Smooth muscle cell (in vitro differentiated cells): ENCODE results near the gene PROX2. TPM values are rescaled to one million over a fixed set of nuclear protein-coding genes. Genes with fewer than 3 reads are reported as not detected.

Experiments used
- DNase-seq: peaks from one replicate; lab custom pipeline; 2025; ENCODE audit not compliant: unreplicated experiment; lab: John Stamatoyannopoulos, UW
- H2AFZ ChIP-seq: fragments of 200-600 bp; sonication (generic); 2 replicates; pipeline ENCODE4 v1.6.0; 2016; ENCODE audit warnings: antibody characterized with exemption, low read depth, mild to moderate bottlenecking
- H3F3A ChIP-seq: fragments of 200-600 bp; sonication (generic); 2 replicates; pipeline ENCODE4 v1.6.0; 2017; ENCODE audit warnings: antibody characterized with exemption, low read depth
- H3K27ac ChIP-seq: fragments of 200-600 bp; sonication (generic); 2 replicates; pipeline ENCODE4 v1.5.1; 2016; ENCODE audit warnings: low read depth, mild to moderate bottlenecking
- H3K27me3 ChIP-seq: fragments of 200-600 bp; sonication (generic); 2 replicates; pipeline ENCODE4 v1.6.1; 2016; ENCODE audit warnings: low read depth, mild to moderate bottlenecking
- H3K36me3 ChIP-seq: fragments of 200-600 bp; sonication (generic); 2 replicates; pipeline ENCODE4 v1.5.1; 2016; ENCODE audit warnings: low read depth
- H3K4me1 ChIP-seq: fragments of 200-600 bp; sonication (generic); 2 replicates; pipeline ENCODE4 v1.5.1; 2016; ENCODE audit warnings: low read depth
- H3K4me2 ChIP-seq: fragments of 200-600 bp; sonication (generic); 2 replicates; pipeline ENCODE4 v1.6.0; 2016; ENCODE audit warnings: mild to moderate bottlenecking
- H3K4me3 ChIP-seq: fragments of 200-600 bp; sonication (generic); 2 replicates; pipeline ENCODE4 v1.5.1; 2016; ENCODE audit warnings: mild to moderate bottlenecking
- H3K79me2 ChIP-seq: fragments of 200-600 bp; sonication (generic); 2 replicates; pipeline ENCODE4 v1.6.0; 2016; ENCODE audit warnings: low read depth, mild to moderate bottlenecking
- H3K9ac ChIP-seq: fragments of 200-600 bp; sonication (generic); 2 replicates; pipeline ENCODE4 v1.6.0; 2016; ENCODE audit warnings: low read depth
- H3K9me3 ChIP-seq: fragments of 200-600 bp; sonication (generic); replicated peaks from 2 replicates; pipeline ENCODE4 v1.5.1; 2016; ENCODE audit warnings: low read depth
- H4K20me1 ChIP-seq: fragments of 200-600 bp; sonication (generic); 2 replicates; pipeline ENCODE4 v1.6.0; 2016; ENCODE audit warnings: low read depth
- WGBS: methylation state at CpG from one replicate; pipeline ENCODE4 v1.1.7; 2016; ENCODE audit warnings: low lambda C conversion rate; 5-methylcytosine and 5-hydroxymethylcytosine counted together
- polyA plus RNA-seq: library from polyadenylated mRNA; unstranded; fragments of >200 nt; fragmentation: Nextera tagmentation; extraction: Ambion mirVana; gene quantifications from 2 replicates; pipeline ENCODE4 v1.2.1, GENCODE V29; 2016
- total RNA-seq: library from RNA; depleted of rRNA; stranded (reverse); fragments of >200 nt; gene quantifications from 2 replicates; pipeline ENCODE4 v1.2.3, GENCODE V29; 2014
- TF ChIP-seq, protein P1 (sequence below): fragments of 200-600 bp; sonication (generic); IDR thresholded peaks from 2 replicates; pipeline ENCODE4 v1.5.1; 2017; ENCODE audit warnings: borderline replicate concordance, mild to moderate bottlenecking, antibody characterized with exemption; ENCODE audit not compliant: insufficient read depth, poor library complexity, severe bottlenecking

PROX2 gene
- total and polyA plus RNA-seq, 2 experiments from 2014 or later: 0.08 TPM; not detected in 1

DNA sequence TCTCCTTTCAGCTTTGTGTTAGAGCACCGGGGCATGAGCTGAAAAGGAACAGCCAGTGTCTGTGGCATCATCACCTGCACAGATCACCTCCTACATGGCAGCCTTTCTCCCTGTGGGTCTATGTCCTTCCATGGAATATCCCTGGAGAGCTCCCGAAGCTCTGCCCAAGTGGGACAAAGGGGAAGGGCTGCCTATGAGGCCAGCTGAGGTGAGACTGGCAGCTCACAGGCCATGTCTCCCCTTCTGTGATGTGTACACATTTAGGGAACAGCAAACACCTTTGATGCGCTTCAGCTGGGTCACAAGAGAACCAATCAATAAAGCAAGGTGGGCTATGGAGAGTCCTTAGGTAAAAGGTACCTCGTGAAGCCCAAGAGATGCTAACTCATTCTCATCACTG lies 4.1 kb downstream of the PROX2 start:
- DNase-seq: no peak
- 93% methylated on average over 4 of the region's 4 CpGs for WGBS

DNA sequence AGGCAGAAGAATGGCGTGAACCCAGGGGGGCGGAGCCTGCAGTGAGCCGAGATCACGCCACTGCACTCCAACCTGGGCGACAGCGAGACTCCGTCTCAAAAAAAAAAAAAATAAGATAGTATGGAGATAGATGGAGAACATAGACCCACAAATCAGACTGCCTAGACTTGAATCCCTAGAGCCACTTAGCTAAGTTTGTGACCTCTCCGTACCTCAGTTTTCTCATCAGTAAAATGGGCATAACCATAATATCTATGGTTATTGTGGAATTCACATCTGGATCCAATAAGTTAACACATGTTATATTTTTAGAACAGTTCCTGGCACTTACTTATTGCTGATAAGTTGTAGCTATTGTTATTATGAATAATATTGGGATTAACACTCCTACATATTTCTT lies 7.2 kb downstream of the PROX2 start:
- no peaks in the 10 kb centered on the region for H3K9me3 ChIP-seq
- H3K27me3 ChIP-seq: no peaks in the 10 kb centered on the region
- no peak overlapping the region for H3K4me3 ChIP-seq
- no peaks in the 10 kb centered on the region for H3F3A ChIP-seq
- H3K36me3 ChIP-seq: no peaks in the 10 kb centered on the region
- H3K9ac ChIP-seq: no peak overlapping the region
- TF ChIP-seq, protein P1, sequence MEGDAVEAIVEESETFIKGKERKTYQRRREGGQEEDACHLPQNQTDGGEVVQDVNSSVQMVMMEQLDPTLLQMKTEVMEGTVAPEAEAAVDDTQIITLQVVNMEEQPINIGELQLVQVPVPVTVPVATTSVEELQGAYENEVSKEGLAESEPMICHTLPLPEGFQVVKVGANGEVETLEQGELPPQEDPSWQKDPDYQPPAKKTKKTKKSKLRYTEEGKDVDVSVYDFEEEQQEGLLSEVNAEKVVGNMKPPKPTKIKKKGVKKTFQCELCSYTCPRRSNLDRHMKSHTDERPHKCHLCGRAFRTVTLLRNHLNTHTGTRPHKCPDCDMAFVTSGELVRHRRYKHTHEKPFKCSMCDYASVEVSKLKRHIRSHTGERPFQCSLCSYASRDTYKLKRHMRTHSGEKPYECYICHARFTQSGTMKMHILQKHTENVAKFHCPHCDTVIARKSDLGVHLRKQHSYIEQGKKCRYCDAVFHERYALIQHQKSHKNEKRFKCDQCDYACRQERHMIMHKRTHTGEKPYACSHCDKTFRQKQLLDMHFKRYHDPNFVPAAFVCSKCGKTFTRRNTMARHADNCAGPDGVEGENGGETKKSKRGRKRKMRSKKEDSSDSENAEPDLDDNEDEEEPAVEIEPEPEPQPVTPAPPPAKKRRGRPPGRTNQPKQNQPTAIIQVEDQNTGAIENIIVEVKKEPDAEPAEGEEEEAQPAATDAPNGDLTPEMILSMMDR: no peak
- WGBS: 91% methylated on average over 8 of the region's 8 CpGs
- DNase-seq: no peak
- H3K4me1 ChIP-seq: no peaks in the 10 kb centered on the region
- H3K4me2 ChIP-seq: no peak overlapping the region
- no peak overlapping the region for H3K27ac ChIP-seq
- H2AFZ ChIP-seq: no peak overlapping the region
- H4K20me1 ChIP-seq: no peaks in the 10 kb centered on the region
- no peaks in the 10 kb centered on the region for H3K79me2 ChIP-seq

More for the DNA sequence above, 4.1 kb downstream of the PROX2 start:
- Histone ChIP-seq H3K9me3 (no peaks in the 10 kb centered on the region), H3K79me2 (no peaks in the 10 kb centered on the region), H2AFZ (no peak overlapping the region), H4K20me1 (no peaks in the 10 kb centered on the region), H3K4me2 (no peak overlapping the region), H3K27me3 (no peaks in the 10 kb centered on the region), H3F3A (no peaks in the 10 kb centered on the region), H3K4me3 (no peak overlapping the region), H3K27ac (no peak overlapping the region), H3K9ac (no peak overlapping the region), H3K36me3 (no peaks in the 10 kb centered on the region), H3K4me1 (no peaks in the 10 kb centered on the region)
- TF ChIP-seq, protein P1: no peak

DNA sequence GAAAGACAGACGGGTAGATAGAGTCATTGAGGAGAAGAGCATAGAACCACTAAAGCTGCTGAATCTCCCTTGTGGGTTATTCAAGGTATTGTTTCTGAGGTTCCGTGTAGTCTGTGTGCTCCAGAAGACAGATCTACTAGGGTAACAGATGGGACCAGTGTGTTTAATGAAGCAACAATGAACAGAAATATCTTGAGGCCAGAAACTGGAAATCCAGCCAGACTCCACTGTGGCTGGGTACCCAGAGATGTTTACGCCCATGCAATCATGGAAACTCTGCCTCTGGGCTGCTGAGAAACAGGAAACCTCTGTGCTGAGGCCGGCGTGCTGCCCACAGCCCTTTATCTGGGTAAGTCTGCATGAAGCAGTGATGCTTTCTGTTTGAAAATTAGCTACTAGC lies 8.3 kb downstream of the PROX2 start:
- no peaks in the 10 kb centered on the region for H3K27me3 ChIP-seq
- H3K36me3 ChIP-seq: no peaks in the 10 kb centered on the region
- no peak overlapping the region for H3K4me2 ChIP-seq
- H2AFZ ChIP-seq: no peak overlapping the region
- H3K9ac ChIP-seq: no peak overlapping the region
- no peaks in the 10 kb centered on the region for H3F3A ChIP-seq
- no peaks in the 10 kb centered on the region for H3K9me3 ChIP-seq
- 48% methylated on average over 5 of the region's 5 CpGs for WGBS
- no peak for DNase-seq
- TF ChIP-seq, protein P1: no peak
- H3K27ac ChIP-seq: no peak overlapping the region
- H4K20me1 ChIP-seq: no peaks in the 10 kb centered on the region
- no peaks in the 10 kb centered on the region for H3K79me2 ChIP-seq
- H3K4me1 ChIP-seq: no peaks in the 10 kb centered on the region
- H3K4me3 ChIP-seq: no peak overlapping the region

DNA sequence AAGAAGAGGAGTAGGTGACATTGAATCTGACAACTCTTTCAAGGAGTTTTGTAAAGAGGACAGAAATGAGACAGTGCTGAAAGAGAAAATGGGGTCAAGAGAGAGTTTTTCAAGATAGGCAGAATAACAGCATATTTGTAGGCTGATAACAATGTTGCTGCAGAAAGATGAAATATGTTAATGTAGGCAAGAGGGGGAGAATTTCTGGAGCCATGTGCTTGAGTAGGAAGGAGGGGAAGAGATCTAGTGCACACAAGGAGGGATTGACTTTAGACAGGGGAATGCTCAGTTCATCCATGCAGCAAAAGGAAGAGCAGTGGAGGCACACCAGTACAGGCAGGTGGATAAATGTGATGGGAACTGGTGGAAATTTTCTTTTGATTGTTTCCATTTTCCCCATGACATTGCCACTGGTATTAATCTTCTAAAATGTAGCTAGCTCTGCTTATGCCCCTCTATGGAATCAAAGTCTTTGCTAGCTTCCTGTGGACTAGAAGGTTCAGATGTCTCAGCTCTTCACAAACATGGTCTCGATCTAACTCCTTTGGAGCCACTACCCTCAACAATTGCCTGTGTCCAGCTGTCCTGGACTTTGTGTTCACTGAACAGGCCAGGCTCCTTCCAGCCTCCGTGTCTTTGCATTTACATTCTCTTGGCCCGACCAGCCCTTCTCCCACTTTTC lies 9.1 kb downstream of the PROX2 start:
- H3K4me2 ChIP-seq: no peak overlapping the region
- H3K9ac ChIP-seq: no peak overlapping the region
- H3K4me3 ChIP-seq: no peak overlapping the region
- WGBS: 90% methylated on average over 3 of the region's 3 CpGs
- no peaks in the 10 kb centered on the region for H3K36me3 ChIP-seq
- TF ChIP-seq, protein P1: no peak
- no peak overlapping the region for H3K27ac ChIP-seq
- H3K9me3 ChIP-seq: no peaks in the 10 kb centered on the region
- no peaks in the 10 kb centered on the region for H3K79me2 ChIP-seq
- H3K27me3 ChIP-seq: no peaks in the 10 kb centered on the region
- H2AFZ ChIP-seq: no peak overlapping the region
- no peak for DNase-seq
- no peaks in the 10 kb centered on the region for H3K4me1 ChIP-seq
- no peaks in the 10 kb centered on the region for H4K20me1 ChIP-seq
- H3F3A ChIP-seq: no peaks in the 10 kb centered on the region
